Tibial nerve (tissue), 4 donors: ENCODE data around the gene CD300A.

Source experiments
- EP300 ChIP-seq, 2 donors: sonication (generic); formaldehyde crosslinking; IDR thresholded peaks; one replicate each; pipeline ENCODE4 v1.6.1; 2017; ENCODE audit warnings: antibody characterized with exemption in 2 of 2, mild to moderate bottlenecking in 1 of 2
- POLR2A ChIP-seq, 2 donors: fragments of 450-650 bp; IDR thresholded peaks; one replicate each; pipeline ENCODE4 v1.6.1; 2017; ENCODE audit warnings: antibody characterized with exemption in 2 of 2, mild to moderate bottlenecking in 2 of 2, moderate library complexity in 2 of 2
- TF ChIP-seq, protein P1 (sequence below), 5 experiments: fragments of 200-600 bp in 3 of 5; fragments of 450-650 bp in 2 of 5; sonication (generic) in 3 of 5; IDR thresholded peaks; one replicate each; pipeline ENCODE4 v1.5.1; 2016 to 2019; ENCODE audit warnings: antibody characterized with exemption in 5 of 5, mild to moderate bottlenecking in 3 of 5, moderate library complexity in 2 of 5

DNA sequence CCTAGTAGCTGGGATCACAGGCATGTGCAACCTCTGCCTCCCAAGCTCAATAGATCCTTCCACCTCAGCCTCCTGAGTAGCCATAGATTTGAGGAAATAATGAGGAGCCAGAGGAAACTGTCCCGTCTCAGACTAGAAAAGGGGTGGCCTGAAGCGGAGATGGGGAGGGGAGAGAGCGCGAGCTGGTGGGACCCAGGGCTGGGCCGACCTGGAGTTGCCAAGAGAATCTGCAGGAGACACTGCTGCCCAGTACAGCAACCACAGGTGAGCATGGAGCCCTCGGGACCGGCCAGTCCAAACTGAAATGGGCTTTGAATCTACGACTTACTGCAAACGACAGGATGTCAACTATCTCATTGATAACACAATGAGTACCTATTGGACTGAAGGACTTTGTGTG, 24.3 kb downstream of the CD300A start:
- TF ChIP-seq POLR2A (IDR thresholded peaks at IDR 0.05) (no peak), EP300 (IDR thresholded peaks at IDR 0.05) (no peak)
- TF ChIP-seq, protein P1, sequence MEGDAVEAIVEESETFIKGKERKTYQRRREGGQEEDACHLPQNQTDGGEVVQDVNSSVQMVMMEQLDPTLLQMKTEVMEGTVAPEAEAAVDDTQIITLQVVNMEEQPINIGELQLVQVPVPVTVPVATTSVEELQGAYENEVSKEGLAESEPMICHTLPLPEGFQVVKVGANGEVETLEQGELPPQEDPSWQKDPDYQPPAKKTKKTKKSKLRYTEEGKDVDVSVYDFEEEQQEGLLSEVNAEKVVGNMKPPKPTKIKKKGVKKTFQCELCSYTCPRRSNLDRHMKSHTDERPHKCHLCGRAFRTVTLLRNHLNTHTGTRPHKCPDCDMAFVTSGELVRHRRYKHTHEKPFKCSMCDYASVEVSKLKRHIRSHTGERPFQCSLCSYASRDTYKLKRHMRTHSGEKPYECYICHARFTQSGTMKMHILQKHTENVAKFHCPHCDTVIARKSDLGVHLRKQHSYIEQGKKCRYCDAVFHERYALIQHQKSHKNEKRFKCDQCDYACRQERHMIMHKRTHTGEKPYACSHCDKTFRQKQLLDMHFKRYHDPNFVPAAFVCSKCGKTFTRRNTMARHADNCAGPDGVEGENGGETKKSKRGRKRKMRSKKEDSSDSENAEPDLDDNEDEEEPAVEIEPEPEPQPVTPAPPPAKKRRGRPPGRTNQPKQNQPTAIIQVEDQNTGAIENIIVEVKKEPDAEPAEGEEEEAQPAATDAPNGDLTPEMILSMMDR (IDR thresholded peaks at IDR 0.05), result no peak
